ENCODE data around the gene GCKR.

DNA sequence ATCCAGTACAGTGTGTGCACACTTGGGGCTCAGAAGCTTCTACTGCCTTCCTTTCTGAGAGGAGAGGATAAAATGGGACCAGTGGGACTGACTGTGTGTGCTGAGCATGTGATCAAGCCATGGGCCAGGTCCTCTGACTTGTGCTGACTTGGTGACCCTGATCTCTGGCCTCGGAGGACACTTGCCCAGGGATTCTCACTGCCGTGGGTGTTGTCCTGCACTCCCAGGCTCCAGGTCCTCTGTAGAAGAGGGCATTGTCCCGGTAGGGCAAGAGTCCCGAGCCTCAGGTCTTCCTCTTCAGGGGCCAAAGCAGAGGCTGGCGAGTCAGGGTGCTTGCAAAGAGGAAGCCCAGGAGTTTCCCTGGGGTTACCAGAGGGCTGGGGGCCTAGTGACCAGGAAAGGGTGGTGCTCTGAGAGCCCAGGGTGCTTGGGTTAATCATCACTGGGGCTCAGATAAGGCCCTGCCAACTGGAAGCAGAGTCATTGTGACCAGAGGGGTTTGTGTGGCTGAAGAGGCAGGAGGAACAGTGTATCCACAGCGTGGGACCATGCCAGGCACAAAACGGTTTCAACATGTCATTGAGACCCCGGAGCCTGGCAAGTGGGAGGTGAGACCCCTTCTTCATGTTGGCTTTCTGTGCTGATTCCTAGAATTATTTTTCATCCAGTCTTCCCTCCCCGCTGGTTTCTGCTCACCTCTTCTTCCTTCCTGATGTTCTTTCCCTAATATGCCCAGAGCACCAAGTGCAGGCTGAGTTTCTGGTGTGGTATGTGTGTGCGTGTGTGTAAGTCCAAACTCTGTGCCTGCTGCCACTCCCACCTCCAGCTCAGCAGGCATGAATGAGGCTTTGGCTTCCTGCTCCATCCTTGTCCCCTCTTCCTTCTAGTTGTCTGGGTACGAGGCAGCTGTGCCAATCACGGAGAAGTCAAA, at the start of gene GCKR:
- TF ChIP-seq CTCF (IDR thresholded peaks at IDR 0.05): no peak
- TF ChIP-seq POLR2A (IDR thresholded peaks at IDR 0.05): no peak
